PC-9 (cell line): ENCODE results near the gene EIF4ENIF1.

Source experiments
- EZH2 ChIP-seq: fragments of 200-600 bp; sonication (generic); IDR thresholded peaks from 2 replicates; pipeline ENCODE4 v1.8.0; 2017; ENCODE audit warnings: antibody characterized with exemption, low read depth
- TF ChIP-seq, protein P1 (sequence below): fragments of 200-600 bp; sonication (generic); conservative IDR thresholded peaks from 2 replicates; pipeline ENCODE4 v1.6.1; 2017; ENCODE audit warnings: mixed run types, antibody characterized with exemption, mild to moderate bottlenecking, moderate library complexity

DNA sequence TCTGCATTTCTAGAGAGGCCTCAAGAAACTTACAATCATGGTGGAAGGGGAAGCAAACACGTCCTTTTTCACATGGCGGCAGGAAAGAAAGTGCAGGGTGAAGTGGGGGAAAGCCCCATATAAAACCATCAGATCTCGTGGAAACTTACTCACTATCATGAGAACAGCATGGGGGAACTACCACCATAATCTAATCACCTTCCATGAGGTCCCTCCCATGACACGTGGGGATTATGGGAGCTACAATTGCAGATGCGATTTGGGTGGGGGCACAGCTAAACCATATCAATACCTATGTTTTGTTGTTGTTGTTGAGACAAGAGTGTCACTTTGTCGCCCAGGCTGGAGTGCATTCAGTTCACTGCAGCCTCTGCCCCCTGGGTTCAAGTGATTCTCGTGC, 36.6 kb upstream of the EIF4ENIF1 start:
- TF ChIP-seq, protein P1, sequence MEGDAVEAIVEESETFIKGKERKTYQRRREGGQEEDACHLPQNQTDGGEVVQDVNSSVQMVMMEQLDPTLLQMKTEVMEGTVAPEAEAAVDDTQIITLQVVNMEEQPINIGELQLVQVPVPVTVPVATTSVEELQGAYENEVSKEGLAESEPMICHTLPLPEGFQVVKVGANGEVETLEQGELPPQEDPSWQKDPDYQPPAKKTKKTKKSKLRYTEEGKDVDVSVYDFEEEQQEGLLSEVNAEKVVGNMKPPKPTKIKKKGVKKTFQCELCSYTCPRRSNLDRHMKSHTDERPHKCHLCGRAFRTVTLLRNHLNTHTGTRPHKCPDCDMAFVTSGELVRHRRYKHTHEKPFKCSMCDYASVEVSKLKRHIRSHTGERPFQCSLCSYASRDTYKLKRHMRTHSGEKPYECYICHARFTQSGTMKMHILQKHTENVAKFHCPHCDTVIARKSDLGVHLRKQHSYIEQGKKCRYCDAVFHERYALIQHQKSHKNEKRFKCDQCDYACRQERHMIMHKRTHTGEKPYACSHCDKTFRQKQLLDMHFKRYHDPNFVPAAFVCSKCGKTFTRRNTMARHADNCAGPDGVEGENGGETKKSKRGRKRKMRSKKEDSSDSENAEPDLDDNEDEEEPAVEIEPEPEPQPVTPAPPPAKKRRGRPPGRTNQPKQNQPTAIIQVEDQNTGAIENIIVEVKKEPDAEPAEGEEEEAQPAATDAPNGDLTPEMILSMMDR, result no peak
- TF ChIP-seq EZH2, result no peak
